GM19455 (cell line): ENCODE results near the gene GALNT17.

Source experiments
- ATAC-seq: cut with Tn5 transposase; IDR thresholded peaks from one replicate; pipeline ENCODE4 v1.9.1; 2021; ENCODE audit not compliant: unreplicated experiment

Gene GALNT17

DNA sequence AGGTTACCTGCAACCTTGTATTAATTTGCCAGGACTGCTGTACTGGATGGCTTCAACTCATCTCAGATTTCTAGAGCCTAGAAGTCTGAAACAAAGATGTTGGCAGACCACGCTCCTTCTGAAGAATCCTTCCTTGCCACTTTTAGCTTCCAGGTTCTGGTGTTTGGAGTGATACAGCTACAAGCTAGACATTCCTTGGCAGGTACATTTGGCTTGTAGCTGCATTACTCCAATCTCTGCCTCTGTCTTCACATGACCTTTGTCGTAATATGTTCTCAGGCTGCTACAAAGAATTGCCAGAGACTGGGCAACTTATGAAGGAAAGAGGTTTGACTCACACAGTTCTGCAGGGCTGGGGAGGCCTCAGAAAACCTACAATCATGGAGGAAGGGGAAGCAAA lies 146.3 kb downstream of the GALNT17 start:
- no peak for ATAC-seq

DNA sequence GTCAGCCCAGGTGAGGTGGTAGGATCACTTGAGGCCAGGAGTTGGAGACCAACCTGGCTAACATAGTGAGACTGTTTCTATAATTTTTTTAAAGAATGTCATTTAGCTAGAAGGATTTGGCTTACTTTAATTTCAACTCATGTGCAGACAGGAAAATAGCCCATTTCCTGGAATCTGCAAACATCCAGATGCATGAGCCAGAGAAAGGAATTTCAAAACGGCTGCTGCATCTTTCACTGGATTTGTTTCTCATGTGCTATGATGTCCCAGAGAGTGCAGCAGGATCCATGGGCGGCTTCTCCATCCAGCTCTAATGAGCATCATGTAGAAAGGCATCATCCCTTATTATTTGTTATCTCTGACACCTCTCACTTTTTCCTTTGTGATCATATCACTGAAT lies 149.3 kb downstream of the GALNT17 start:
- no peak for ATAC-seq

DNA sequence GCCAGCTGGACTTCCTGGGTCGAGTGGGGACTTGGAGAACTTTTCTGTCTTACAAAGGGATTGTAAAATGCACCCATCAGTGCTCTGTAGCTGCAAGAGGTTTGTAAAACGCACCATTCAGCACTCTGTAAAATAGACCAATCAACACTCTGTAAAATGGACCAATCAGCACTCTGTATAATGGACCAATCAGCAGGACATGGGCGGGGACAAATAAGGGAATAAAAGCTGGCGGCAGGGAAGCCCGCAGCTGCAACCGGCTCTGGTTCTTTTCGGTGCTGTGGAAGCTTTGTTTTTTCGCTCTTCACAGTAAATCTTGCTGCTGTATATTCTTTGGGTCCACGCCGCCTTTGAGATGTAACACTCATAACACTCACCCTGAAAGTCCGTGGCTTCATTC lies 151.9 kb downstream of the GALNT17 start:
- no peak for ATAC-seq

DNA sequence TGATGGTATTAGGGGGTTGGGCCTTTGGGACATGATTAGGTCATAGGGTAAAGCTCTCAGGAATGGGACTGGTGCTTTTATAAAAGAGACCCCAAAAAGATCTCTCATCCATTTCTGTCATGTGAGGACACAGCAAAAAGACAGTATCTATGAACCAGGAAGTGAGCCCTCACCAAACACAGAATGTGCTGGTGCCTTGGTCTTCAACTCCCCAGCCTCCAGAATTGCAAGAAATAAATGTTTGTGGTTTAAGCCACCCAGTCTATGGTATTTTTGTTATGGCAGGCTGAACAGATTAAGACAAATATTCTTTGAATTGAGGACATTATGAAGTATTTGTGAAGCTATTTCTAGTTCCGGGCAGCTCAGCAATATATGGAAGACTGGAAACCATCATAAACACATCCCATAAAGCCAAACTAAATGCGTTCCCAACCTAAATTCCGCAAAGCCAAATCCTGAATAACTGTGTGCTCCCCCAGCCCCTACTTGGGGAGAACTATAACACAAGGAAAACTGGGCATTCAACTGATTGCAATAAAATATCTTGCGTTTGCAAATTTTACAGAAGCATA lies 153.7 kb downstream of the GALNT17 start:
- ATAC-seq, result no peak

DNA sequence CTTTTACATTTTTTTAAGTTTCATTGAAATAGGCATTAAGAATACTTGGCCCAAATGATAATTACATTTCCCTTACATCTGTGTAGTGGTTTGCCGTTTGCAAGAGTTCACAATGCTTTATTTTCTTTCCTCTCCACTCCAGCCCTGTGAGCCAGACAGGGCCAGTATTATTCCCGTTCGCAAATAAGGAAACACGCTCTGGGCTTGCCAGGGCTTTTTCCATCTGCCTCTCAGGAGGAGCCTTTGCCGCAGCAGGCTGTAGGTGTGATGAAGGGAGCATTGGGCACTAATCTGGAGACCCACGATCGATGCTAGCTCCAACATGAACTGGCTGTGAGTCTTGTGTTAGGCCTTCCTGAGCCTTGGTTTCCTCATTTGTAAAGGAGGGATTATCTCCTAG lies 154.4 kb downstream of the GALNT17 start:
- ATAC-seq, result no peak

DNA sequence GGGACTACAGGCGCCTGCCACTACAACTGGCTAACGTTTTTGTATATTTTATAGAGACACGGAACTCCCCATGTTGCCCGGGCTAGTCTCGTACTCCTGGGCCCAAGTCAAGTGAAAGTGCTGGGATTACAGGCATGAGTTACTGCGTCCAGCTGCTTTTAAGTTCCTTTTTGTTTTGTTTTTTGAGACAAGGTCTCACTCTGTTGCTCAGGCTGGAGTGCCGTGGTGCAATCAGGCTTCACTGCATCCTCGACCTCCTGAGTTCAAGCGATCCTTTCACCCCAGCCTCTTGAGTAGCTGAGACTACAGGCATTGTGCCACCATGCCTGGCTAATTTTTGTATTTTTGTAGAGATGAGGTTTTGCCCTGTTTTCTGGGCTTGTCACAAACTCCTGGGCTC lies 155.0 kb downstream of the GALNT17 start:
- no peak for ATAC-seq

DNA sequence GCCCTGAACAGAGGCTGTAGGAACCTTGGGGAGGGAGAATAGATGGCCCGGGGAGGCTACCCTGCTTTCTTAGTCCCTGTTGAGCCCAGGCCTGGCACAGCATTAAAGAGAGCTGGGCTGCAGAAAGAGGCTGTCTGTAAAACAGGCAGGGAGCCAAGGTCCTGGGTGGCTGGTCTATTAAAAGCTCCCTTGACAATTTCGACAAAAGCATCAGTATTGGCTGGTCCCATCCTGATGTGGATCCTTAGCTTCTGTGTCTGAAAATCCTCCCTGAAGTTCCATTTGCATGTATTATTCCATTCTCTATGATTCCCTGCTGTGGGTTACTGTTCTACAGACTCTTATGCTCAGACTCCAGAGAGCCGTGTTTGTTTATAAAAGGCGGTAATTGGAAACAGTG lies 158.5 kb downstream of the GALNT17 start:
- no peak for ATAC-seq

DNA sequence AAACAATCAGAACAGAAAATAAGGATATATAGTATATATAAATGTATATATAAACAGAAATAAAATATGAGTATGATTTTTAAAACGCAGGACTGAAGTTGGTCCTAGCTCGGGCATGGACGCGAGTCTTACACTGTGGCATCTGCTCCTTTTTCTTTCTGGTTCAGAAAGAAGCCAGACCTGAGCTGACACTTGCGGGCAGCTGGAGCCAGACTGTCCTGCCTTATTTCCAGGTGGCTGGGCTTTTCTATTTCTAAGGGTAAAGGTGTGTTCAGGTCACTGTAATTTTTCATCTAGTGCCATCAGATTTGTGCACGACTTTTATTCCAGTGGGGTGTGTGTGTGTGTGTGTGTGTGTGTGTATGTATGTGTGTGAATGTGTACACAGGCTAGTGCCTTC lies 166.4 kb downstream of the GALNT17 start:
- ATAC-seq, result no peak

DNA sequence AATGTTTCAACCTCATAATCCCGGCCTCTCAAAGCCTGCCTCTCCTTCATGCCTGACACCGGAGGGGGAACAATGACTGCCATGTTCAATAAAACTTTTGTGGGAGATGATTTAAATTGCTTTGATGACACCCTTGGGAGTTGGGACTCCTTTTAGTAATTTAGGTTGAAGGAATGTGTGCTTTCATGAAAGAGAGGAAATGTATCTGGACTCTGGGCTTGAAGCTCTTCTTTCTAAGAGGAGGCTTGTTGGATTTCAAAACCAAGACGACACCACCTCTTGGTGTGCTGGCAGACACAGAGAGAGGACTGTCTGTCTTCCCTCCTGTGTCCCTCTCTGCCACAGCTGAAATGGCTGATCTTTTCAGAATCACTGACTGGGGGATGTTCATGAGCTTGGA lies 168.1 kb downstream of the GALNT17 start:
- ATAC-seq, result no peak

DNA sequence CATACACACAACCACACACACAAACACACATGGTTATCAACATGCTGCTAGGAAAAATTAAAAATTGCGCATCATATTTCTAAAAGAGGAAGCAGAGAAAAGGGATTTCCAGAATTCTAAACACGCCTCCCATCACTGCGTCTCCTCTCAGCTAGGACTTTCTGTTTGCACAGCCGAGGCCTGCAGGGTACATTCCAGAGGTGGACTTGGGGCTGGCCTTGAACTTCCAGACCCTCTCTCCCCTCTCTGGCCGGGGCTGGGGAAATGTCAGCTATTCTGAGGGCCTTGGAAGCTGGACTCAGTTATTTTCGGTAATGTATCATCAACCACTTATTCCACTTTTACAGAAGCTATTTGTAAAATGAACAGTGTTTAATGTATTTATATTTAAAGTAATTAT lies 168.7 kb downstream of the GALNT17 start:
- ATAC-seq, result no peak

DNA sequence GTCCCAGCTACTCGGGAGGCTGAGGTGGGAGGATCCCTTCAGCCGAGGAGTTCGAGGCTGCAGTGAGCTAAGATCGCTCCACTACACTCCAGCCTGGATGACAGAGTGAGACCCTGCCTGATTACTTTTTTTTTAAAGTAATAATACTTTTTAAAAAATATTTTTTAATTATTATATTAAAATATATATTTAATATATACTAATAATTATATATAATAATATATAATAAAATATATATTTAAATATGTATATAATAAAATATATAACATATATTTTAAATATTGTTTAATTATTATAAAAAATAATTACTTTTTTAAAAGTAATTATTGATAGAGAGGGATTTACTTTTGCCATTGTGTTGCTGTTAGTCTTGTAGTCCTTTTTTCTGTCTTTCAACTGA lies 169.2 kb downstream of the GALNT17 start:
- no peak for ATAC-seq

DNA sequence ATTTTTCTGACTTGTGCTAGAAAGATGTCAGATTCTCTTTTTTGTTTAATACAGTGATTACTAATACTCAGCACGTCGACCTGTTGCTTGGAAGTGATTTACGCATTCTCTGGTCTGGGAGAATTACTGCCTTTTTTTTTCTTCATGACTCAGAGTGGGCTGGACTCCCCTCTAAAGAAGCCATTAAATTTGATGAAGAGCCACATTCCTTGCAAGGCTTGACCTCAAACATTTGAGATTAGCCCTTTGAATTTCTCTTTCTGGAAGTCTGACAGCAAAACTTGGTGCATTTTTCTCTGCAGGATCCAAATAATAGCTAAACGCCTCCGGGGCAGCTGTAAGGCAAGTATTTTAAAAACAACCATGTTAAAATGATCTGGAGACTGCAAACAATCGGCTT lies 171.6 kb downstream of the GALNT17 start:
- ATAC-seq, result no peak

DNA sequence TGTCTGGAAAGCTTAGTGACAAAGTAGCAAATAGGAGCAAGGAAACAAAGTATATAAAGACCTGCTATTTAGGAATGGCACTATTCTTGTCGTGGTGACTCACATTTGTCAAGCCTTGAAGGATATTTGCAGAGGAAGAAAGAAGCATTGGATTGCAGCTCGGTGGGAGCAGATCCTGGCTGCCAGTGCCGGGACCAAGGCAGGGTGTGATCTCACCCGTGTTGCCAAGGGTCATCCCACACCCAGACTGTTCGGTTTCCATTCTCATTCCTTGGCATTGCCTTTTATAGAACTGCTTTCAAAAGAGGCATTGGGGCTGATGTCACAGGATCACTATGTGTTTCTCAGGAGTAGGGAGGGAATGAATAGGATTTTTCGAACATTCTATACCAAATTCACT lies 176.2 kb downstream of the GALNT17 start:
- ATAC-seq, result no peak

DNA sequence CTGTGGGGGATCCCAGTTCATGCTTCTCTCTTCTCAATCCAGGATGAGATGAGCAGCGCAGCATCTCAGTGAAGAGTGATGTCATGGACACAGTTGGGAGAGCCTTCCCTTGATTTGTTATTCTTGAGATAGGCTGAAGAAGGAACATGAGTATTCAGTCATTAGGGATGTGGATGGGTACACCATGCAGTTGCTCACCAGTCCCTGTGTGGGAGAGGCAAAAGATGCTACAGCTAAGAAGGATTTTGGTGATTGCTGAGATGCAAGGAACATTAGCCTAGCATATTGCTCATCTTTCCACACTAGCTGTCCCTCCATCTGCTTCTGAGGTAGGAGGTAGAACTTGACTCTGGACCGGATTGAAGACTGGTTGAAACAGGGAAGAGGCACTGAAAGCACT lies 179.6 kb downstream of the GALNT17 start:
- ATAC-seq, result no peak

DNA sequence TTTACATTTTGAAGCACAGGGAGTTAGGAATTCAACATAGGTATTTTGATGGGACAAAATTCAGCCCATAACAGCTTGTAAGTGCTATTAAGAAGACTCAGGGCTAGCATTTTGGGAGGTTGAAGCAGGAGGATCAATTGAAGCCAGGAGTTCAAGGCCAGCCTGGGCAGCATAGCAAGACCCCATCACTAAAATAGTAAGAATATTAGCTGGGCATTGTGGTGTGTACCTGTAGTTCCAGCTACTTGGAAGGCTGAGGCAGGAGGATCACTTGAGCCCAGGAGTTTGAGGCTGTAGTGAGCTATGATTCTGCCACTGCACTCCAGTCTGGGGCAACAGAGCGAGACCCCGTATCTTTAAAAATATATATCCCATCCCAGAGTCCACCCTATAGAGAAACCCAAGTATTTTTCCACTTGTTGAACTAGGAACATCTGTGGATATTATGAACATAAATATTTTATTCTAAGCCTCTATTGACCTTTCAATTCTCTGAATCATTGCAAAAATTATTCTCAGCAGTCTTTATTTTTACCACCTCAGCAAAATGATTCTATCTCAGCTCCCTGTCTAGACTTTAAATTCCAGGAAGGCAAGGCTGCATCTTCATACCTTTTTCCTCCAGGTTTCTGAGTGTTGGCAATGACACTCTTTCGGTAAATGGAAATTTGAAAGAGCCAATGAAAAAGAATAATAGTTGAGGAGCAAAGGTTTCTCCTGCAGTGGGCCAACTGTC lies 181.0 kb downstream of the GALNT17 start:
- ATAC-seq, result no peak

DNA sequence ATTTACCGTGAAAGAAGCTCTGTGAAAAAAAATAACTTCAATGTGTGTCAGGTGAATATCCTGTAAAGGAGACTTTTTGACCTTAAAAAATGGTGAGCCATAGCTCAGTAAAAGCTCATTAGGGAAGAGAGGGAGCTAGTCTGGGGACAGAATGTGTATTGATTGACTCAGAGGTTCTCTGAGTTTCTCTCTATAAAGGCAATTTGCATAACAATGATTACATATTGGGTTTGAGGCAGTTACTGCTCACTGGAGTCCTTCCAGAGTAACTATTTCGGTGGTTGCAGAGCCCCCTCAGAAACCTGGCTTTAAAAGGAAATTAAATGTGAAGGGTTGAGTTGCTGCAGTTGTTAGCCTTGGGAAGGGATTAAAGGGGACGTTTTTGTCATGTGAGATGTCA lies 181.6 kb downstream of the GALNT17 start:
- ATAC-seq, result no peak

DNA sequence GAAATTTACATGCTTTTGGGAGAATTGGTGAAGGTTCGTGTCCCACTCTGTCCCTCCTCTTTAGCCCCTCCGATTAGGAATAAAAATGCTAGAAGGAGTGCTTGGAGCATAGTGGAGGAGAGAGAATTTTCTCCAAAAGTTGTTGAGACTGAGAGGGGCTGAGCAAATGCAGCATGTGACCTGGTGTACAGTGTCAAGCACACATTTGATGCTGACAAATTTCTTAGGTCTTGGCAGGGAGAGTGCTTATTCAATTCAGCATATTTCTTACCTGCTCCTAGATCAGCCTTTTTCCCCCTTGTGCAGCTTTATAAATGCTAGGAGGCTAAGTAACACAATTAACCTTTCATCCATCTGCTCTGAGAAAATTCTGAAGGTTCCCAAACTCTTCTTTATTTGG lies 189.0 kb downstream of the GALNT17 start:
- ATAC-seq, result no peak

DNA sequence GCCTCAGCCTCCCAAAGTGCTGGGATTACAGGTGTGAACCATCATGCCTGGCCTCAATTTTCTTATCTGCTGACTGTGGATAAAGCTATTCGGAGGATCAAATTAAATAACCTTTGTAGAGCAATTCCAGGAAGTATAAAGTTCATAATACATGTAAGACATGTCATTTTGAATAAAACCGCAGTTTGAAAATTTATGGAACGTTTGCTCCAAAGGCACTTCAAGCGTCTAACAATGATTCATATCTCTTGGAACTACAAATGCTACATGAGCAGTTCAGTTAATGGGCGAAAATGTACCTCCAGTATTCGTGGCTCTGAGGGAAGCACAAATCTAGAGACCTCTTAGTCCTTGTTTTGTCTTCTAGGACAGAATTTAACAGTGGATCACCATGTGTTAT lies 190.3 kb downstream of the GALNT17 start:
- no peak for ATAC-seq

DNA sequence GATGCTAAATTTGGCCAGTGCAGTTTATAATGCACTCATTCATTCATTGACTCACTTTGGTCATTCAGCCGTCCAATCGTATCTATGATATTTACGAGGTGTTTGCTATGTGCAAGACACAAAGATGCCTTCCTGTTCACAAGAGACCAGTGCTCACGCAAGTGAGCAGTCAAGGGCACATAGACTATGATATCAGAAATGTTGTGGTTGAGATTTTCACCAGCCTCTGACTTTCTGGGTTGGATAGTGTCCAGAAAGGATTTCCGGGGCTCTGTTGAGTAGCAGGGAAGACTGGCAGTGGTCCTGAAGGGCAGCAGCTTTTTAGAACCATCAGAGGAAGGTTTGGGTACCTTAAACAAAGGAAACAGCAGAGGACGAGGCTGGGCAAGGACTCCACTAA lies 191.8 kb downstream of the GALNT17 start:
- no peak for ATAC-seq

DNA sequence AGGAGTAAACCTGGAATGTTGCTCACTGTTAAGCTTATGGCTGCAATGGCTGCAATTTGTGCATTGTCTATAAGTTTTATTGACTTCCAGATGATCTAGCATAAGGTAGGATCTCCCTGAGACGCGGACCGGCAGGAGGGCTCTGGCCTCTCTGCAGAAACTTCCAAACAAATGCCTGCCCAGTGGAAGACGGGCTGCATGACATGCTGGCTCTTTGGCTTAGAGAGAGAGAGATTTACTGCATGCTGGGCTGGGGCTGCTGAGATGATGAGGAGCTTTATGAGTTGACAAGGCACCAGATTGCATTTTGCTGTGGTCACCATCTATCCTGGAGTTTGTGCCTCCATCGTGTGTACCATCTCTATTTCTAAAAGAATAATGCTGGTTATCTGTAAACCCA lies 193.2 kb downstream of the GALNT17 start:
- no peak for ATAC-seq

DNA sequence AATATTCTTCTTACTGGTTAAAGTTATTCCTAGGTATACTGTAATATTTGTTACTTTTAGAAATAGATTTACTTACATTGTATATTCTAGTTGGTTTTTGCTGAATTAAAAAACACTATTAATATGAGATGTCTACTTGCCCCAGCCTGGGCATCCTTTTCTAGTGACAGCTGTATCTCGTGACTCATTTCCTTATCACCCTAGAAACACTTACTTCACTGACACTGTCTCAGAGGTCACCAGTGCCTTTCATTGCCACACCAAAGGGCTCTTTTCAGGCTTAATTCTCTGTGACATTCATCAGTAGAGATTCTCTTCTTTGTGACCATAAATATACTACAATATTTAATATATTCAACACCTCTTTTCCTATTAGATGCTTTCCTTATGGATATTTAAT lies 194.7 kb downstream of the GALNT17 start:
- ATAC-seq, result no peak

DNA sequence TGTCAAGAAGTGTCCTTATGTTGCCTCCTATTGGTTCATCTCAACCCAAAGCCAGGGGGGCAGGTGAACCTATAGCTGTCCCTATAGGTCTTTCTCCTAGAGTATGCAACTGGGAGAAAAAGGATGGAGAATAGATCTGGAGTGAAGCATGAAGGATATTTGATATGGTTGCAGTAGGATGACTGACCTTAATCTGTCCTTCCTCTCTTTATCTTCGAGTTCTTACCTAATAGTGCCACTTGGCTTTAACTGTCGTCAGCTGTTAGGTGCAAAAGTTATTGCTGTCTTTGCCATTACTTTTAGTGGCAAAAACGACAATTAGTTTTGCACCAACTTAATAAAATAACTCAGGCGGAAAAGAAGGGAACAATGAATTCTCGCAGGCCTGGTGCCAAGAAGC lies 196.0 kb downstream of the GALNT17 start:
- ATAC-seq, result no peak

DNA sequence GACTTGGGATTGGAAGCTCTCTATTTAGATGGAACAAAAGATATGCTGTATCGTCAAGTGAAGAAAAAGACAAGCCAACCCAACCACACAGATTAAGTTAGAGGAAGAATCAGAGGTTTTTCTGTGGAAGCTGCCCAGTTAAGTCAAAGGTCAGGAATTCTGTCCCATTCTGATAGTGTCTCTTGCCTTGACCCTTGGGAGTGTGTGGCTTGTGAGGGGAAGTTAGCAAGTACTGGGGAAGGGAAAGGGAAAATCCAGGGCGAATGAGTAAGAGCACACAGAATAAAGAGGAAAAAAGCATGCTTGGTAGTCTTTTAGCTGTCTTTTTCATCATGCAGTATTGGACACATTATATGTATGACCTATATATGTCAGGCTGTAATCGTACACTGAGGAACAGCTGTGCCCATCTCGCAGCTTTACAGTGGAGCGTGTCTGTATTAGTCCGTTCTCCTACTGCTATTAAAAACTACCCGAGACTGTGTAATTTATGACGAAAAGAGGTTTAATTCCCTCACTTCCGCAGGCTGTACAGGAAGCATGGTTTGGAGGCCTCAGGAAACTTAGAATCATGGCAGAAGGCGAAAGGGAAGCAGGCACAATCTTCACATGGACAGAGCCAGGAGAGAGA lies 197.2 kb downstream of the GALNT17 start:
- no peak for ATAC-seq
